ENCODE measurements around the gene ITPK1. TPM values are rescaled to one million over a fixed set of nuclear protein-coding genes. Genes with fewer than 3 reads are reported as not detected.

The ITPK1 gene
- total and polyA plus RNA-seq, 2 experiments from 2014 or later = 35.9 to 101 TPM

DNA sequence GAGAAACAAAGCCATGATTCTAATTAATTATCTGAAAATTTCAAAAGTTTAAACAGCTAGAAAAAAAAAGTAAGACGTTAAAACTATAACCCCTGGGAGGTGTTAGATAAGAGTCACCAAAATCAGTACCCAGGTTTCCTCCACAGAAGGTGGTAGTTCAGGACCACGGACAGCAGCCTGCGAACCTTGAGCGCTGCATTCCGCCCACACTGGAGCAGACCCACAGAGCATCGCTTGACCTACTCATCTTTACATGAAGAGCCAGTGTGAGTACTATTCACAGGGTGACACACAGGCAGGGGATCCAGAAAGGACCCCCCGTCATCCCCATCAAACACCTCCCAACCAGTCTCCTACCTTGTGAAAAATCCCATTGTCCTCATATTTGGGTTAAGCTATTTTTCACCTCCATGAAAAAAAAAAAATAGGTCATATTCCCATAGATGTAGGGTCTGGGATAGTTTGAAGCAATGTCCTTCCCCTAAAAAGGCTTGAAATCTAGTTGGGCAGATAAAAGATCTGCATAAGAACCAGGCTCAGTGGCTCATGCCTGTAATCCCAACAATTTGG lies 201.6 kb downstream of the ITPK1 start:
- ATAC-seq = peak; percentile 88
- Histone ChIP-seq H3K4me2 (no peak overlapping the region), H3K4me1 (ENCODE audit: insufficient read depth) (no peaks in the 10 kb centered on the region), H3K36me3 (ENCODE audit: insufficient read depth) (no peaks in the 10 kb centered on the region), H3F3A (replicated peaks; ENCODE audit: low read depth) (no peaks in the 10 kb centered on the region), H3K4me3 (no peak overlapping the region), H4K20me1 (replicated peaks; ENCODE audit: insufficient read depth) (no peaks in the 10 kb centered on the region), H3K27me3 (ENCODE audit: insufficient read depth) (no peaks in the 10 kb centered on the region), H3K27ac (ENCODE audit: low read depth) (no peak overlapping the region), H3K79me2 (replicated peaks; ENCODE audit: insufficient read depth) (no peaks in the 10 kb centered on the region), H3K9me2 (ENCODE audit: insufficient read depth) (no peaks in the 10 kb centered on the region), H2AFZ (no peak overlapping the region)
- Mint-ChIP-seq H3K4me3 (no peak overlapping the region), H3K9me3 (peaks cover 18% of the 10 kb centered on the region; the same call in 2 of the 3 replicates), H3K27ac (no peak overlapping the region), H3K36me3 (ENCODE audit: low read depth) (no peaks in the 10 kb centered on the region), H3K27me3 (ENCODE audit: insufficient read depth, low read depth, poor library complexity) (peaks cover 5% of the 10 kb centered on the region), H3K4me1 (no peaks in the 10 kb centered on the region)
- no peak for TF ChIP-seq EZH2 (IDR thresholded peaks at IDR 0.05; ENCODE audit: low read depth, unreplicated experiment)
- TF ChIP-seq REST (IDR thresholded peaks at IDR 0.05; ENCODE audit: unreplicated experiment) = peak; percentile 90
- peak; percentile 87 for DNase-seq (ENCODE audit: low spot score)

- peaks cover 2% of the 10 kb centered on the region; the same call in 1 of the 2 replicates for H3K27me3 ChIP-seq (ENCODE audit: insufficient read depth)
- no peaks in the 10 kb centered on the region for H4K20me1 ChIP-seq (replicated peaks; ENCODE audit: insufficient read depth)
- H3K4me2 ChIP-seq = no peak overlapping the region
- H3K36me3 Mint-ChIP-seq (ENCODE audit: low read depth) = no peaks in the 10 kb centered on the region; the same call in 2 of the 3 replicates
- no peak for DNase-seq (ENCODE audit: low spot score)
- H3K27ac Mint-ChIP-seq = no peak overlapping the region
- H3K79me2 ChIP-seq (replicated peaks; ENCODE audit: insufficient read depth) = no peaks in the 10 kb centered on the region
- H3K36me3 ChIP-seq (ENCODE audit: insufficient read depth) = no peaks in the 10 kb centered on the region
- H3K27ac ChIP-seq (ENCODE audit: low read depth) = no peak overlapping the region
- no peak for ATAC-seq
- no peak overlapping the region for H3K4me3 Mint-ChIP-seq
- no peaks in the 10 kb centered on the region for H3K9me2 ChIP-seq (ENCODE audit: insufficient read depth)
- peaks cover 5% of the 10 kb centered on the region for H3K27me3 Mint-ChIP-seq (ENCODE audit: insufficient read depth, low read depth, poor library complexity)
- no peak overlapping the region for H3K4me3 ChIP-seq
- peaks cover 7% of the 10 kb centered on the region for H3K9me3 Mint-ChIP-seq
- H2AFZ ChIP-seq = no peak overlapping the region
- H3F3A ChIP-seq (replicated peaks; ENCODE audit: low read depth) = no peaks in the 10 kb centered on the region
- H3K4me1 Mint-ChIP-seq = peaks cover 5% of the 10 kb centered on the region
- H3K4me1 ChIP-seq (ENCODE audit: insufficient read depth) = no peaks in the 10 kb centered on the region; the same call in 1 of the 2 replicates
- TF ChIP-seq, protein P1, sequence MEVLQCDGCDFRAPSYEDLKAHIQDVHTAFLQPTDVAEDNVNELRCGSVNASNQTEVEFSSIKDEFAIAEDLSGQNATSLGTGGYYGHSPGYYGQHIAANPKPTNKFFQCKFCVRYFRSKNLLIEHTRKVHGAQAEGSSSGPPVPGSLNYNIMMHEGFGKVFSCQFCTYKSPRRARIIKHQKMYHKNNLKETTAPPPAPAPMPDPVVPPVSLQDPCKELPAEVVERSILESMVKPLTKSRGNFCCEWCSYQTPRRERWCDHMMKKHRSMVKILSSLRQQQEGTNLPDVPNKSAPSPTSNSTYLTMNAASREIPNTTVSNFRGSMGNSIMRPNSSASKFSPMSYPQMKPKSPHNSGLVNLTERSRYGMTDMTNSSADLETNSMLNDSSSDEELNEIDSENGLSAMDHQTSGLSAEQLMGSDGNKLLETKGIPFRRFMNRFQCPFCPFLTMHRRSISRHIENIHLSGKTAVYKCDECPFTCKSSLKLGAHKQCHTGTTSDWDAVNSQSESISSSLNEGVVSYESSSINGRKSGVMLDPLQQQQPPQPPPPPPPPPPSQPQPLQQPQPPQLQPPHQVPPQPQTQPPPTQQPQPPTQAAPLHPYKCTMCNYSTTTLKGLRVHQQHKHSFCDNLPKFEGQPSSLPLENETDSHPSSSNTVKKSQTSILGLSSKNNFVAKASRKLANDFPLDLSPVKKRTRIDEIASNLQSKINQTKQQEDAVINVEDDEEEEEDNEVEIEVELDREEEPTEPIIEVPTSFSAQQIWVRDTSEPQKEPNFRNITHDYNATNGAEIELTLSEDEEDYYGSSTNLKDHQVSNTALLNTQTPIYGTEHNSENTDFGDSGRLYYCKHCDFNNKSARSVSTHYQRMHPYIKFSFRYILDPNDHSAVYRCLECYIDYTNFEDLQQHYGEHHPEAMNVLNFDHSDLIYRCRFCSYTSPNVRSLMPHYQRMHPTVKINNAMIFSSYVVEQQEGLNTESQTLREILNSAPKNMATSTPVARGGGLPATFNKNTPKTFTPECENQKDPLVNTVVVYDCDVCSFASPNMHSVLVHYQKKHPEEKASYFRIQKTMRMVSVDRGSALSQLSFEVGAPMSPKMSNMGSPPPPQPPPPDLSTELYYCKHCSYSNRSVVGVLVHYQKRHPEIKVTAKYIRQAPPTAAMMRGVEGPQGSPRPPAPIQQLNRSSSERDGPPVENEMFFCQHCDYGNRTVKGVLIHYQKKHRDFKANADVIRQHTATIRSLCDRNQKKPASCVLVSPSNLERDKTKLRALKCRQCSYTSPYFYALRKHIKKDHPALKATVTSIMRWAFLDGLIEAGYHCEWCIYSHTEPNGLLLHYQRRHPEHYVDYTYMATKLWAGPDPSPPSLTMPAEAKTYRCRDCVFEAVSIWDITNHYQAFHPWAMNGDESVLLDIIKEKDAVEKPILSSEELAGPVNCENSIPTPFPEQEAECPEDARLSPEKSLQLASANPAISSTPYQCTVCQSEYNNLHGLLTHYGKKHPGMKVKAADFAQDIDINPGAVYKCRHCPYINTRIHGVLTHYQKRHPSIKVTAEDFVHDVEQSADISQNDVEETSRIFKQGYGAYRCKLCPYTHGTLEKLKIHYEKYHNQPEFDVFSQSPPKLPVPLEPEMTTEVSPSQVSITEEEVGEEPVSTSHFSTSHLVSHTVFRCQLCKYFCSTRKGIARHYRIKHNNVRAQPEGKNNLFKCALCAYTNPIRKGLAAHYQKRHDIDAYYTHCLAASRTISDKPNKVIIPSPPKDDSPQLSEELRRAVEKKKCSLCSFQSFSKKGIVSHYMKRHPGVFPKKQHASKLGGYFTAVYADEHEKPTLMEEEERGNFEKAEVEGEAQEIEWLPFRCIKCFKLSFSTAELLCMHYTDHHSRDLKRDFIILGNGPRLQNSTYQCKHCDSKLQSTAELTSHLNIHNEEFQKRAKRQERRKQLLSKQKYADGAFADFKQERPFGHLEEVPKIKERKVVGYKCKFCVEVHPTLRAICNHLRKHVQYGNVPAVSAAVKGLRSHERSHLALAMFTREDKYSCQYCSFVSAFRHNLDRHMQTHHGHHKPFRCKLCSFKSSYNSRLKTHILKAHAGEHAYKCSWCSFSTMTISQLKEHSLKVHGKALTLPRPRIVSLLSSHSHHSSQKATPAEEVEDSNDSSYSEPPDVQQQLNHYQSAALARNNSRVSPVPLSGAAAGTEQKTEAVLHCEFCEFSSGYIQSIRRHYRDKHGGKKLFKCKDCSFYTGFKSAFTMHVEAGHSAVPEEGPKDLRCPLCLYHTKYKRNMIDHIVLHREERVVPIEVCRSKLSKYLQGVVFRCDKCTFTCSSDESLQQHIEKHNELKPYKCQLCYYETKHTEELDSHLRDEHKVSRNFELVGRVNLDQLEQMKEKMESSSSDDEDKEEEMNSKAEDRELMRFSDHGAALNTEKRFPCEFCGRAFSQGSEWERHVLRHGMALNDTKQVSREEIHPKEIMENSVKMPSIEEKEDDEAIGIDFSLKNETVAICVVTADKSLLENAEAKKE (CRISPR knock-in tag; IDR thresholded peaks at IDR 0.05) = no peak
- TF ChIP-seq EZH2 (IDR thresholded peaks at IDR 0.05; ENCODE audit: low read depth, unreplicated experiment) = no peak
- TF ChIP-seq REST (IDR thresholded peaks at IDR 0.05; ENCODE audit: unreplicated experiment) = no peak
- TF ChIP-seq JUNB (IDR thresholded peaks at IDR 0.05; ENCODE audit: unreplicated experiment) = no peak
- no peak for TF ChIP-seq STAT1 (IDR thresholded peaks at IDR 0.05; ENCODE audit: unreplicated experiment)
Observed at GRCh38 chr14:92907316-92907911, 208.3 kb downstream of the ITPK1 start.

Measured in GM23338 (cell line).